OCI-LY3 (cell line): Measurements from ENCODE around the gene BTNL8.

Source experiments
- H2AFZ ChIP-seq: fragments of 200-600, 300-600 bp; shearing (Covaris generic); 2 replicates; pipeline ENCODE4 v1.6.0; 2014; ENCODE audit warnings: antibody characterized with exemption, low read depth, low read length
- H3K27ac ChIP-seq: fragments of 200-600, 300-600 bp; sonication (generic); 2 replicates; pipeline ENCODE4 v1.5.1; 2014; ENCODE audit warnings: mild to moderate bottlenecking, low read length, moderate library complexity, mixed read lengths
- H3K27me3 ChIP-seq: fragments of 200-600, 300-600 bp; sonication (generic); 2 replicates; pipeline ENCODE4 v1.6.1; 2014; ENCODE audit warnings: low read depth, low read length, mixed read lengths
- H3K36me3 ChIP-seq: fragments of 200-600, 300-600 bp; sonication (generic); replicated peaks from 2 replicates; pipeline ENCODE3; 2014; ENCODE audit warnings: low read depth, low read length, mixed read lengths
- H3K4me1 ChIP-seq: fragments of 300-600, 200-600 bp; sonication (generic); 2 replicates; pipeline ENCODE4 v1.6.1; 2014; ENCODE audit warnings: low read length, mixed read lengths
- H3K4me2 ChIP-seq: fragments of 200-600, 300-600 bp; sonication (generic); 2 replicates; pipeline ENCODE4 v1.6.1; 2014; ENCODE audit warnings: low read length, mixed read lengths
- H3K4me3 ChIP-seq: fragments of 300-600, 200-600 bp; sonication (generic); 2 replicates; pipeline ENCODE4 v1.5.1; 2014; ENCODE audit warnings: antibody characterized with exemption, mild to moderate bottlenecking, low read length, moderate library complexity
- H3K79me2 ChIP-seq: fragments of 300-600, 200-600 bp; shearing (Covaris generic); 2 replicates; pipeline ENCODE4 v1.6.1; 2014; ENCODE audit warnings: mild to moderate bottlenecking, low read length, mixed read lengths
- H3K9ac ChIP-seq: fragments of 300-600, 200-600 bp; shearing (Covaris generic); 2 replicates; pipeline ENCODE4 v1.6.0; 2014; ENCODE audit warnings: mild to moderate bottlenecking, low read length, moderate library complexity
- H3K9me3 ChIP-seq: fragments of 200-600, 300-600 bp; shearing (Covaris generic); 2 replicates; pipeline ENCODE4 v1.6.1; 2014; ENCODE audit warnings: low read length, mixed read lengths; ENCODE audit not compliant: insufficient read depth
- H4K20me1 ChIP-seq: fragments of 200-600, 300-600 bp; sonication (generic); 2 replicates; pipeline ENCODE4 v1.6.1; 2016; ENCODE audit warnings: low read length, mixed read lengths; ENCODE audit not compliant: insufficient read depth
- CTCF ChIP-seq: fragments of 200-600, 300-600 bp; sonication (generic); IDR thresholded peaks from 2 replicates; pipeline ENCODE4 v1.5.1; 2014; ENCODE audit warnings: antibody characterized with exemption, low read length, low read depth
- EZH2phosphoT487 ChIP-seq: fragments of 200-600 bp; shearing (Covaris generic); IDR thresholded peaks from 2 replicates; pipeline ENCODE4 v1.6.1; 2018; ENCODE audit warnings: antibody characterized with exemption, mixed run types, low read depth

The BTNL8 gene

GRCh38 chr5:180914646-180915045 is 15.7 kb downstream of the BTNL8 start:
- Histone ChIP-seq H3K4me2 (no peak overlapping the region), H3K79me2 (no peaks in the 10 kb centered on the region), H2AFZ (no peak overlapping the region), H3K4me1 (no peaks in the 10 kb centered on the region), H3K9me3 (0 out of 2 replicates have a peak, but pooled peaks cover 4% of the 10 kb centered on the region), H3K36me3 (no peaks in the 10 kb centered on the region), H3K9ac (no peak overlapping the region), H3K27ac (no peak overlapping the region), H3K27me3 (no peaks in the 10 kb centered on the region), H4K20me1 (no peaks in the 10 kb centered on the region), H3K4me3 (no peak overlapping the region)
- TF ChIP-seq CTCF (no peak), EZH2phosphoT487 (no peak)

DNA sequence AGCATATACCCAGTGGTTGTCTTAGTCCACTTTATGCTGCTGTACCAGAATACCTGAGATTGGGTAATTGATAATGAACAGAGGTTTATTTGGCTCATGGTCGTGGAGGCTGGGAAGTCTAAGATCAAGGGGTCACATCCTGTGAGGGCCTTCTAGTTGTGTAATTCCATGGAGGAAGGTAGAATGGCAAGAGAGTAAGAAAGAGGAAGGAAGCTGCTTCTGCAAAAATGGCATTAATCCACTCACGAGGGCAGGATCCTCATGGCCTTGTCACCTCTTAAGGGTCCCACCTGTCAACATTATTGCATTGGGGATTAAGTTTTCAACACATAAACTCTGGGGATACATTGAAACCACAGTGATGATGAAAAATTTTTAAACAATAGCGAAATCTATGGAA is 17.0 kb downstream of the BTNL8 start:
- H3K79me2 ChIP-seq = no peaks in the 10 kb centered on the region
- H3K9ac ChIP-seq = no peak overlapping the region
- no peaks in the 10 kb centered on the region for H3K27me3 ChIP-seq
- TF ChIP-seq EZH2phosphoT487 = no peak
- no peak for TF ChIP-seq CTCF
- H3K4me3 ChIP-seq = no peak overlapping the region
- H3K4me1 ChIP-seq = no peaks in the 10 kb centered on the region
- no peak overlapping the region for H2AFZ ChIP-seq
- H3K4me2 ChIP-seq = no peak overlapping the region
- no peaks in the 10 kb centered on the region for H3K36me3 ChIP-seq
- no peaks in the 10 kb centered on the region for H4K20me1 ChIP-seq
- H3K9me3 ChIP-seq = 0 out of 2 replicates have a peak, but pooled peaks cover 4% of the 10 kb centered on the region
- no peak overlapping the region for H3K27ac ChIP-seq

DNA sequence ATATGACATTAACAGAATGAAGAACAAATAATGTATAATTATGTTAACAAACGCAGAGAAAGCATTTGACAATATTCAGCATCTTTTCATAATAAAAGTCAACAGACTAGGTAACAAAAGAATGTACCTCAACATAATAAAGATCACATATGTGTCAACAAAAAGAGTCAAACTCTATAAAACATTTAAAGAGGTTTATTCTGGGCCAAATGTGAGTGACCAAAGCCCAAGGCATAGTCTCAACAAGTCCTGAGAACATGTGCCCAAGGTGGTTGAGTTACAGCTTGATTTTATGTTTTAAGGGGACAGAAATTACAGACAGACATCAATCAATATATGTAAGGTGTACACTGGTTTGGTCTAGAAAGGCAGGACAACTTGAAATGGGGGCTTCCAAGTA is 19.4 kb downstream of the BTNL8 start:
- no peaks in the 10 kb centered on the region for H3K9me3 ChIP-seq

DNA sequence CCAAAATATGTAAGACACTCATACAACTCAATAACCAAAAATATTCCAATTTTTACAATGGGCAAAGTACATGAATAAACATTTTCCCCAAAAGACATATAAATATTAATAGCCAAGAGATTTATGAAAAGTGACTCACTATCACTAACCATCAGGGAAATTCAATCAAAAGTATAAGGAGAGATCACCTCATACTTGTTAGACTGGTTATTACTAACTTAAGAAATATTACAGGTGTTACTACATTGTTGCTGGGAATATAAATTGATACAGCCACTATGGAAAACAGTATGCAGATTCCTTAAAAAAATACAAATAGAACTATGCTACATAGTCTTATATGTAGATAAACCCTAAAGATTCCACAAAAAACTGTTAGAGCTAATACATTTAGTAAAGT is 21.8 kb downstream of the BTNL8 start:
- no peak overlapping the region for H3K4me2 ChIP-seq
- no peaks in the 10 kb centered on the region for H4K20me1 ChIP-seq
- H3K9ac ChIP-seq = no peak overlapping the region
- no peaks in the 10 kb centered on the region for H3K9me3 ChIP-seq
- H2AFZ ChIP-seq = no peak overlapping the region
- TF ChIP-seq EZH2phosphoT487 (no peak), CTCF (no peak)
- H3K4me3 ChIP-seq = no peak overlapping the region
- H3K36me3 ChIP-seq = no peaks in the 10 kb centered on the region
- H3K27me3 ChIP-seq = no peaks in the 10 kb centered on the region
- H3K79me2 ChIP-seq = no peaks in the 10 kb centered on the region
- H3K27ac ChIP-seq = no peak overlapping the region
- H3K4me1 ChIP-seq = no peaks in the 10 kb centered on the region

More for the DNA sequence above, 19.4 kb downstream of the BTNL8 start:
- H4K20me1 ChIP-seq = no peaks in the 10 kb centered on the region
- H3K4me3 ChIP-seq = no peak overlapping the region
- TF ChIP-seq CTCF = no peak
- TF ChIP-seq EZH2phosphoT487 = no peak
- H3K27me3 ChIP-seq = no peaks in the 10 kb centered on the region
- H3K27ac ChIP-seq = no peak overlapping the region
- H3K9ac ChIP-seq = no peak overlapping the region
- H3K79me2 ChIP-seq = no peaks in the 10 kb centered on the region
- H3K4me2 ChIP-seq = no peak overlapping the region
- no peaks in the 10 kb centered on the region for H3K36me3 ChIP-seq
- no peak overlapping the region for H2AFZ ChIP-seq
- H3K4me1 ChIP-seq = no peaks in the 10 kb centered on the region
